HUES48 (cell line): Measurements from ENCODE around the gene ALG1.

Experiments used
- H3K27ac ChIP-seq: one replicate; pipeline ENCODE4 v1.7.0; 2013; ENCODE audit warnings: low read depth, low read length, inconsistent platforms
- H3K27me3 ChIP-seq: 2 replicates; pipeline ENCODE4 v1.6.1; 2013; ENCODE audit warnings: mild to moderate bottlenecking, low read length; ENCODE audit not compliant: control insufficient read depth, insufficient read depth
- H3K36me3 ChIP-seq: 2 replicates; pipeline ENCODE4 v1.6.1; 2013; ENCODE audit warnings: low read length; ENCODE audit not compliant: control insufficient read depth, insufficient read depth
- H3K4me1 ChIP-seq: 2 replicates; pipeline ENCODE4 v1.6.1; 2013; ENCODE audit warnings: mild to moderate bottlenecking, low read length; ENCODE audit not compliant: control insufficient read depth, insufficient read depth
- H3K4me3 ChIP-seq: 2 replicates; pipeline ENCODE4 v1.5.1; 2013; ENCODE audit warnings: mild to moderate bottlenecking, low read depth, low read length
- H3K9ac ChIP-seq: 2 replicates; pipeline ENCODE4 v1.6.1; 2013; ENCODE audit warnings: mild to moderate bottlenecking, low read depth, low read length, moderate library complexity
- H3K9me3 ChIP-seq: 2 replicates; pipeline ENCODE4 v1.6.1; 2013; ENCODE audit warnings: low read length; ENCODE audit not compliant: control insufficient read depth, insufficient read depth

The ALG1 gene

DNA sequence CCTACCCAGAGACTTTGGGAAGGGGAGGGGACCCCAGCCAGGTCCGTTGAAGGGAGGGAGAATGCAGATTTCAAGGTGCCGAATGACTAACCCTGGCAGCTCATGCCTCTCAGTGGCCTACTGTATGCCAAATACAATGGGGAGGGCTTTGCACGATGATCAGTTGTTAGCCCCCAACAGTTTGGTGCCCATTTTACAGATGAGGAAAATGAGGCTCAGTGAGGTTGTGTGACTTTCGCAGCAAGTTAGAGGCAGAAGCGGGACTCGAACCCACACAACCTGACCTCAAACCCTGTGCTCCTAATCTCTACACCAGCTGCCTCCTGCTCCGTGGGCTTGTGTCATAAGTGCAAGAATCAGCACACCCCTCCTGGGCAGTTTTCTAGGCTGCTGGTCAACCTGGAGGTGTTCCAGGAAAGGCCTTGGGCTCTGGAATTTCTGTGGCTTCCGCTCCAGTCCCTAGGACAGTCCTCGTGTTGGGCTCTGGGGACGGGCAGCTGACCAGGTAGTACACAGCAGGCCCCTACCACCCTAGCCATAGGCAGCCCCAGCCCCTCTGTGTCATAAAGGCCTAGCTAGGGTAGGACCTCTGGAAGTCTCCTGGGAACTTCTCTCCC, 26.0 kb upstream of the ALG1 start:
- Histone ChIP-seq H3K4me3 (no peak overlapping the region), H3K27me3 (no peaks in the 10 kb centered on the region), H3K9ac (no peak overlapping the region), H3K36me3 (no peaks in the 10 kb centered on the region), H3K9me3 (no peaks in the 10 kb centered on the region), H3K27ac (no peak overlapping the region), H3K4me1 (peaks cover 5% of the 10 kb centered on the region; the same call in 1 of the 2 replicates)

DNA sequence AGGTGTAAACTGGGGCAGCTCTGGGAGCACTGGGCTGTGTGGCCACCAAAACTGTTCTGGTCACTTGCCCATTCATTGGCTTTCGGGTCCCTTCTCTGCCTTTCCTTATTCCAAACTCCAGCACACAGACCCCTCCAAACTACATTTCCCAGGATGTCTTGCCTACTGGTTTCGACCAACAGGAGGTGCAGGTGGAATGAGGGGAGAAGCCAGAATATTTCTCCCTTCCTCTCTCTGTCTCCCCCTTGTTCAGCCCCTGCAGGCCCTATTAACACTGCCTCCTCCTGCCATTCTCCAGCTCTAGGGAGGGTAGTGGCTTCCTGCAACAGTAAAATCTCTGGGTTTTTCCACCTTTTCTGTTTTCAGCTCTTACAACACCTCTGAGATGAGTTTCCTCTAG, 24.7 kb upstream of the ALG1 start:
- Histone ChIP-seq H3K27me3 (no peaks in the 10 kb centered on the region), H3K4me3 (no peak overlapping the region), H3K4me1 (peaks cover 5% of the 10 kb centered on the region; the same call in 1 of the 2 replicates), H3K9ac (no peak overlapping the region), H3K27ac (no peak overlapping the region), H3K36me3 (no peaks in the 10 kb centered on the region), H3K9me3 (no peaks in the 10 kb centered on the region)

DNA sequence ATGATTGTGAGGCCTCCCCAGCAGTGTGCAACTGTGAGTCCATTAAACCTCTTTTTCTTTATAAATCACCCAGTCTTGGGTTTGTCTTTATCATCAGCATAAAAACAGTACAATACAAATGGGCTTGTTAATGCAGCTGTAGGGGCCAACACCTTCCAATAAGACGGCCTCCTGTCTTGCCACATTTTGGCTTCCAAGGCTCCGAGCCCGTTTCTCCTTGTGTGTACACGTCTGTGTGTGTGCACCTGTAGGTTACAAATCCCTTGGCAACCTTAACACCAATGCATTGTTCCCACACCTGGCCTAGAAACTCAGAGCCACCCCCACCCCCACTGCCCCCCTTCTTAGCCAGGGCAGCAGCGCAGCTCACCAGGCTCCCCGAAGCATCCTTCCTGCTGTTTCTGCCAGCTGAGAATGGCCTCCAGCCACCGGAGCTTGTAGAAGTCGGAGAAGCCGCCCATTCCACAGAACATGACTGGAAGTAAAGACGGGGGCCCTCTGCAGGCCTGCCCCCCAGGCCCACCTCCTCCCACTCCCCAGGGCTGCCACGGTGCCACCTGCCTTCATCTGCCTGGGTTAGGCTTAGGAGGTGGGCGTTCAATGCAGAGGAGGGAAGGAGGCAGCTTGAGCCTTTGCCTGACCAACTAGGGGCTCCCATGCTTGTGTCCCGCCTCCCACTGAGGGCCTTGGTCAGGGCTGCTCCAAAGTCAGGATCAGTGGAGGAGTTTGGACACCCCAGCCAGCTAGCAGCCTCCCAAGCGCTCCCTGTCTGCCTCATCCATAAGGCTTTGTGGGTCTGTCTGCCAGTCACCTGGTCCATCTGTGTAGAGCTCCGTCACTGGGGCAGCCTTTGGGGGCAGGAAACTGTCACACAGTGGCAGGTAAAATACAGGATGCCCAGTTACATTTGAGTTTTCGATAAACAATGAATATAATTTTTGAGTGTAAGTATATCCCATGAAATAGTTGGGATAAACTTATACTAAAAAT, 16.5 kb upstream of the ALG1 start:
- no peaks in the 10 kb centered on the region for H3K27me3 ChIP-seq
- H3K27ac ChIP-seq: no peak overlapping the region
- H3K36me3 ChIP-seq: no peaks in the 10 kb centered on the region
- no peaks in the 10 kb centered on the region for H3K9me3 ChIP-seq
- no peak overlapping the region for H3K9ac ChIP-seq
- peaks cover 11% of the 10 kb centered on the region for H3K4me1 ChIP-seq
- H3K4me3 ChIP-seq: no peak overlapping the region

DNA sequence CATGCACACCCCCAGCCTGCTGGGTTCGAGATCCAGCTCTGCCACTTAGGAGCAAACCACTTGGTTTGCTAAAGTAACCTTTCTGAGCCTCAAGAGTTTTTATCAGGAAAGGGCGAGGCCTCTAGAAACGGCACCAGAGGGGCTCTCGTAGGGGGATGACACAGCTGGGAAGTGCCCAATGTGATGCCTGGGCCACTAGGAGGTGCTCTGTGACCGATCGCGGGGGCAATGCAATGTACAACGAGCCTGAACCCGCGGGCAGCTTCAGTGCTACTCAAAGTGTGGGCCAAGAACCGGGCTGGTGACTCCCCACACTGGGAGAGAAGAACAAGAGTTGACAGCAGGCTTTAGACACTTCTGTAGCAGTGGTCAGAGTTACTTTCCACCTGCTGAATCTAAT, 15.3 kb upstream of the ALG1 start:
- no peaks in the 10 kb centered on the region for H3K36me3 ChIP-seq
- no peaks in the 10 kb centered on the region for H3K9me3 ChIP-seq
- no peak overlapping the region for H3K9ac ChIP-seq
- no peak overlapping the region for H3K4me3 ChIP-seq
- H3K27ac ChIP-seq: no peak overlapping the region
- no peaks in the 10 kb centered on the region for H3K27me3 ChIP-seq
- H3K4me1 ChIP-seq: peaks cover 13% of the 10 kb centered on the region

DNA sequence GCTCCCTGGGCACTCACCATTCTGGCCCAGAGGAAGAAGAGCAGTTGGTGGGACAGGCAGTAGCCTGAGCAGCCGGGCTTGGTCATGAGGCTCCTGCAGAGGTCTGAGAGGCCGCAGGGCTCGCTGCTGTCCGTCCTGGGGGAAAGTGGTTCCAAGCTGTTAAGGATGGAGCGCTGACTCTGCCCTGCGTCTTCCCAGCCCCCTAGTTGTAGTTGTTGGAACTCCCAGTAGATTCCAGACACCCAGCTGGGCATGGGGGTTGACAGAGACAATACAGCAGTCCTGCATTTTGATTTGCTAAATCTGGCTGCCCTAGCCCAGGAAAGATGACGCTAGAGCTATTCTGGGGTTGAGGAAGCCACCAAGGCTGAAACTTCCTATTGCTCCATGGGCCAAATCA, 13.2 kb upstream of the ALG1 start:
- H3K36me3 ChIP-seq: no peaks in the 10 kb centered on the region
- peak overlapping the region; percentile 84 for H3K27ac ChIP-seq

DNA sequence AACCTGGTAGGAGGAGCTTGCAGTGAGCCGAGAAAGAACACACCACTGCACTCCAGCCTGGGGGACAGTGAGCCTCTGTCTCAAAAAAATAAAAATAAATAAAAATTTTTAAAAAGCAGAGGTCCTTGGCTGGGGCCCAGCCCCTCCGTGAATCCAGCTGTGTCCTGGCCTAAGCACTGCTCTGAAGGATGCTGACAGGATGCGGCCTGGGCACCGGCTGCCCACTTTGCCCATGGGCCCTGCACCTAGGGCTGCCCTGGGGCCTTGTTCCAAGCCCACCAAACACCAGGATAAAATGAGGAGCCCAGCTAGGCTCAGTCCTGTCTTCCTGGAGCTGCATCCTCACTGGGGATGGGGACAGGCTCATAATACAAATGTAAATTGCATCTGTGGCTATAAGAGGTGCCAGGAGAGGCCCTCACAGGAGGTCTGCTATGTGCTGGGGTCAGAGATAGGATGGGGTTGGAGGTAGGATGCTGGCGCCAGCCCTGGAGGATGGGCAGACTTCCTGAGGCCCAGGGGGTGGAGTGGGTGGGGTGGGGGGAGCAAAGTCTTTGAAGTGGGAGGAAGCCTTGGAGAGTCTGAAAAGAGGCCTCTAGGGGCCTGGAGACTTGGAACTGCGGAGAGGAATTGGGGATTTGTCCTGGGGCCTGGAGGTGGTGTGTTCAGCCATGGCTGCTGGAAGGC, 12.1 kb upstream of the ALG1 start:
- Histone ChIP-seq H3K4me3 (no peak overlapping the region), H3K9me3 (no peaks in the 10 kb centered on the region), H3K36me3 (no peaks in the 10 kb centered on the region), H3K27ac (peak overlapping the region; percentile 89), H3K9ac (no peak overlapping the region), H3K4me1 (peaks cover 13% of the 10 kb centered on the region), H3K27me3 (no peaks in the 10 kb centered on the region)

More for the DNA sequence above, 13.2 kb upstream of the ALG1 start:
- Histone ChIP-seq H3K9me3 (no peaks in the 10 kb centered on the region), H3K4me1 (peaks cover 13% of the 10 kb centered on the region), H3K4me3 (no peak overlapping the region), H3K27me3 (no peaks in the 10 kb centered on the region), H3K9ac (no peak overlapping the region)

DNA sequence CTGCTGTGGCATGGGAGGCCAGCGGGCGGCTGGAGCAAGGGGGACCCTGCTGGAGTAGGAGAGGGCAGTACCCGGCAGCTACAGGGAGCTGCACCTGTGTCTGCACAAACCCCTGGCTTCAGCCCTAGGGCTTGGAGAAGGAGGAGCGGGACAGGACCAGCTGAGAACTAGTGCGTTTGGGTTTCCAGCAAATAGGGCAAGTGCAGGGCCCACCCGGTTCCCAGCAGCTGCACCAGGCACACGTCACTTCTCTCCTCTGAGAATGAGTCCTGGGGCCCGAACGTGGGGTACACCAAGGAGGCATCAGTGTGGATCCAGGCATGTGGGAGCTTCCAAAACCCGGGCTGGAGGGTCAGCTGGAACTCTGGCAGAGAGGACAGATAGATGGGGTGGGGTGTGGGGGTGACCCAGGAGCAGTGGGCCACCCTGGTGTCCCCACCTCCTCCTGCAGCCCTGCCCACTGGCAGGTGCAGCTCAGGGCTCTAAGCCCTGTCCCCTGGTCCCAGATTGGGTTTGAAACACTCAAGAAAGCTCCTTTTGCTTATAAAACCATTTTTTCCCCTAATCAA, 11.5 kb upstream of the ALG1 start:
- no peaks in the 10 kb centered on the region for H3K27me3 ChIP-seq
- H3K27ac ChIP-seq: peak overlapping the region; percentile 89
- no peak overlapping the region for H3K9ac ChIP-seq
- H3K4me3 ChIP-seq: no peak overlapping the region
- H3K9me3 ChIP-seq: no peaks in the 10 kb centered on the region
- H3K4me1 ChIP-seq: peaks cover 13% of the 10 kb centered on the region
- no peaks in the 10 kb centered on the region for H3K36me3 ChIP-seq

DNA sequence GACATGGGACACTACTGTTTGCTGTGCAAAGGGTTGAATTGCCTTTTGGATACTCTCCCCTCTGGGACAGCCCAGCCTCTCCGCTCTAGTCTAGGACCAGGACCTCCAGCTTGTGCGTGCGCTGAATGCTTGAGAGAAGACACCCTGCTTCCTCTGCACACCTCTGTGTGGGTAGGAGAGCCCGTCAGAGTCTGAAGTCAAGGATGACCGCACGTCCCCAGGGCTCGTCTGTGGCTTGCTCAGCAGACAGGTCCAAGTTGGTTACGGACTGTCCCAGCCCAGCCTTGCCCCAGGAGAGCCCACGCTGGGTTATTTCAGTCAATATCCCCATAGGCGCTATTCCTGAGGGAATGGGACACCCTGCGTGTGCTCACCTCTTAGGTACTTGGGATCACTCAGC, 9.6 kb upstream of the ALG1 start:
- peaks cover 13% of the 10 kb centered on the region for H3K4me1 ChIP-seq
- H3K9me3 ChIP-seq: no peaks in the 10 kb centered on the region
- no peaks in the 10 kb centered on the region for H3K36me3 ChIP-seq
- H3K9ac ChIP-seq: no peak overlapping the region
- no peaks in the 10 kb centered on the region for H3K27me3 ChIP-seq
- H3K4me3 ChIP-seq: no peak overlapping the region
- no peak overlapping the region for H3K27ac ChIP-seq

DNA sequence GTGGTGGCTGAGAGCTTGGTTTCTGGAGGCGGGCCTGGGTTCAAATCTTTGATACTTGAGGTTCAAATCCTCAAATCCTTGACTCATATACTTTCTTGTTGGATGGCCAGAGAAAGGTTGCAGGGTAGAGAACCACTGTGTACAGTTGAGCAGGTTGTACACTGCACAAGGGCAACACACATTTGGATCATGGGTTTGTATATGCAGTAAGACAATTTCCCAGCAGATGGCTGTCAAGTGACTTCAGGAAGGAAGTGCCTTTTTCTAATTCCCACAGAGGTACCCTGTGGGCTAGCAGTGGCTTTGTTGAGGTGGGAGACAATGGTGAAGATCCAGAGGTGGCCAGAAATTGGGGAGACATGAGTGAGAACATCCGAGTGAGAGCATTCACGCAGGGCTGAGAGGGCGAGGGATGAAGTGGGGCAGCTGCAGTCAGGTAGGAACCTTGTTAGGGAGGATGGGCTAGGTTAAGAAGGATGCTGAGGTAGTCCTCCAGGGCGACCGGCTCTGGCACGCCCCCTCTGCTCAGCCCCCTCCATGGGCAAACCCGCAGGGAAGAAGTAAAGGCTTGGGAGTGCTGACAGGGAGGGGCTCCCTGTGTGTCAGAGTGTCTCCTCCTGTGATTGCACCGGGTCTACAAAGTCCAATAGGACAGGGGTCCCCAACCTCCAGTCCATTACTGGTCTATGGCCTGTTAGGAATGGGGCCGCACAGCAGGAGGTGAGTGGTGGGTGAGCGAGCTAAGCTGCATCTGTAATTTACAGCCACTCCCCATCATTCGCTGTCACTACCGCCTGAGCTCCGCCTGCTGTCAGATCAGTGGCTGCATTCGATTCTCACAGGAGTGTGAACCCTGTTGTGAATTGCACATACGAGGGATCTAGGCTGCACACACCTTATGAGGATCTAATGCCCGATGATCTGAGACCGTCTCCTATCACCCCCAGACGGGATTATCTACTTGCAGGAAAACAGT, 8.6 kb upstream of the ALG1 start:
- Histone ChIP-seq H3K4me3 (no peak overlapping the region), H3K9ac (no peak overlapping the region), H3K9me3 (no peaks in the 10 kb centered on the region), H3K4me1 (peaks cover 13% of the 10 kb centered on the region), H3K27ac (no peak overlapping the region), H3K27me3 (no peaks in the 10 kb centered on the region), H3K36me3 (no peaks in the 10 kb centered on the region)

DNA sequence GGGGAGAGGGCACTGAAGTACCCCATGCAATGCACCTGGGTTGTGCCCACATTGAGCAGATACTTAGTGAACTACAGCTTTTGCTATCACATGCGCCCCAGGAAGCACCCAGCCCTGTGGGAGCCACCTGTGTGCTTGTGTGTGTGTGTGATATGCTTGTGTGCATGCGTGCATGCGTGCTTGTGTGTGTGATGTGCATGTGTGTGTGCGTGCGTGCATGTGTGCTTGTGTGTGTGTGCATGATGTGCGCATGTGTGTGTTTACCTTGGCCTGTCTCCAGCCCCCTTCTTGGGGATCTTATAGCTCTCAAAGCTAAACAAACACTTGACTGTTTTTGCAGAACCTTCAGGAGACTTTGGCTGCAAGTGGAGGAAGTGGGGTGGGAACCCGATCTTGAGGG, 6.7 kb upstream of the ALG1 start:
- no peaks in the 10 kb centered on the region for H3K27me3 ChIP-seq
- no peaks in the 10 kb centered on the region for H3K9me3 ChIP-seq
- no peak overlapping the region for H3K4me3 ChIP-seq
- no peak overlapping the region for H3K27ac ChIP-seq
- H3K4me1 ChIP-seq: peaks cover 5% of the 10 kb centered on the region; the same call in 1 of the 2 replicates
- no peak overlapping the region for H3K9ac ChIP-seq
- no peaks in the 10 kb centered on the region for H3K36me3 ChIP-seq
